ENCODE results near the gene RBM20. TPM values are rescaled to one million over a fixed set of nuclear protein-coding genes. Genes with fewer than 3 reads are reported as not detected.

The RBM20 gene
- total and polyA plus RNA-seq, 2 experiments from 2014 or later, result 0.05 to 0.17 TPM

DNA sequence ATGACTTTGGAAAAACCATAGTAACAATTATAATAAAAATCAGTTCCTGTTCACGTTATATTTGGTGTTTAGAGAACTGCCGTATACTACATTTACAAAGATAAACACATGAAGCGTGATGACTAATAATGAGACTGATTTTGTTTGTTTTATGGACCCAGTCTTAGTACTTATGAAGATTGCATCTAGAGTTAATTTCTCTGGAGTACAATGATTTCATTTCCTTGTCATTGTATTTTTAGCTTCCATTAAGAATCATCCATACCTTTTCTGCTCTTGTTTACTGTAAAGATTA, 2.9 kb downstream of the RBM20 start (continued):
- TF ChIP-seq, protein P1, sequence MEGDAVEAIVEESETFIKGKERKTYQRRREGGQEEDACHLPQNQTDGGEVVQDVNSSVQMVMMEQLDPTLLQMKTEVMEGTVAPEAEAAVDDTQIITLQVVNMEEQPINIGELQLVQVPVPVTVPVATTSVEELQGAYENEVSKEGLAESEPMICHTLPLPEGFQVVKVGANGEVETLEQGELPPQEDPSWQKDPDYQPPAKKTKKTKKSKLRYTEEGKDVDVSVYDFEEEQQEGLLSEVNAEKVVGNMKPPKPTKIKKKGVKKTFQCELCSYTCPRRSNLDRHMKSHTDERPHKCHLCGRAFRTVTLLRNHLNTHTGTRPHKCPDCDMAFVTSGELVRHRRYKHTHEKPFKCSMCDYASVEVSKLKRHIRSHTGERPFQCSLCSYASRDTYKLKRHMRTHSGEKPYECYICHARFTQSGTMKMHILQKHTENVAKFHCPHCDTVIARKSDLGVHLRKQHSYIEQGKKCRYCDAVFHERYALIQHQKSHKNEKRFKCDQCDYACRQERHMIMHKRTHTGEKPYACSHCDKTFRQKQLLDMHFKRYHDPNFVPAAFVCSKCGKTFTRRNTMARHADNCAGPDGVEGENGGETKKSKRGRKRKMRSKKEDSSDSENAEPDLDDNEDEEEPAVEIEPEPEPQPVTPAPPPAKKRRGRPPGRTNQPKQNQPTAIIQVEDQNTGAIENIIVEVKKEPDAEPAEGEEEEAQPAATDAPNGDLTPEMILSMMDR (conservative IDR thresholded peaks at IDR 0.05; ENCODE audit: low read depth in 2 of 2), result no peak
- TF ChIP-seq, protein P2, sequence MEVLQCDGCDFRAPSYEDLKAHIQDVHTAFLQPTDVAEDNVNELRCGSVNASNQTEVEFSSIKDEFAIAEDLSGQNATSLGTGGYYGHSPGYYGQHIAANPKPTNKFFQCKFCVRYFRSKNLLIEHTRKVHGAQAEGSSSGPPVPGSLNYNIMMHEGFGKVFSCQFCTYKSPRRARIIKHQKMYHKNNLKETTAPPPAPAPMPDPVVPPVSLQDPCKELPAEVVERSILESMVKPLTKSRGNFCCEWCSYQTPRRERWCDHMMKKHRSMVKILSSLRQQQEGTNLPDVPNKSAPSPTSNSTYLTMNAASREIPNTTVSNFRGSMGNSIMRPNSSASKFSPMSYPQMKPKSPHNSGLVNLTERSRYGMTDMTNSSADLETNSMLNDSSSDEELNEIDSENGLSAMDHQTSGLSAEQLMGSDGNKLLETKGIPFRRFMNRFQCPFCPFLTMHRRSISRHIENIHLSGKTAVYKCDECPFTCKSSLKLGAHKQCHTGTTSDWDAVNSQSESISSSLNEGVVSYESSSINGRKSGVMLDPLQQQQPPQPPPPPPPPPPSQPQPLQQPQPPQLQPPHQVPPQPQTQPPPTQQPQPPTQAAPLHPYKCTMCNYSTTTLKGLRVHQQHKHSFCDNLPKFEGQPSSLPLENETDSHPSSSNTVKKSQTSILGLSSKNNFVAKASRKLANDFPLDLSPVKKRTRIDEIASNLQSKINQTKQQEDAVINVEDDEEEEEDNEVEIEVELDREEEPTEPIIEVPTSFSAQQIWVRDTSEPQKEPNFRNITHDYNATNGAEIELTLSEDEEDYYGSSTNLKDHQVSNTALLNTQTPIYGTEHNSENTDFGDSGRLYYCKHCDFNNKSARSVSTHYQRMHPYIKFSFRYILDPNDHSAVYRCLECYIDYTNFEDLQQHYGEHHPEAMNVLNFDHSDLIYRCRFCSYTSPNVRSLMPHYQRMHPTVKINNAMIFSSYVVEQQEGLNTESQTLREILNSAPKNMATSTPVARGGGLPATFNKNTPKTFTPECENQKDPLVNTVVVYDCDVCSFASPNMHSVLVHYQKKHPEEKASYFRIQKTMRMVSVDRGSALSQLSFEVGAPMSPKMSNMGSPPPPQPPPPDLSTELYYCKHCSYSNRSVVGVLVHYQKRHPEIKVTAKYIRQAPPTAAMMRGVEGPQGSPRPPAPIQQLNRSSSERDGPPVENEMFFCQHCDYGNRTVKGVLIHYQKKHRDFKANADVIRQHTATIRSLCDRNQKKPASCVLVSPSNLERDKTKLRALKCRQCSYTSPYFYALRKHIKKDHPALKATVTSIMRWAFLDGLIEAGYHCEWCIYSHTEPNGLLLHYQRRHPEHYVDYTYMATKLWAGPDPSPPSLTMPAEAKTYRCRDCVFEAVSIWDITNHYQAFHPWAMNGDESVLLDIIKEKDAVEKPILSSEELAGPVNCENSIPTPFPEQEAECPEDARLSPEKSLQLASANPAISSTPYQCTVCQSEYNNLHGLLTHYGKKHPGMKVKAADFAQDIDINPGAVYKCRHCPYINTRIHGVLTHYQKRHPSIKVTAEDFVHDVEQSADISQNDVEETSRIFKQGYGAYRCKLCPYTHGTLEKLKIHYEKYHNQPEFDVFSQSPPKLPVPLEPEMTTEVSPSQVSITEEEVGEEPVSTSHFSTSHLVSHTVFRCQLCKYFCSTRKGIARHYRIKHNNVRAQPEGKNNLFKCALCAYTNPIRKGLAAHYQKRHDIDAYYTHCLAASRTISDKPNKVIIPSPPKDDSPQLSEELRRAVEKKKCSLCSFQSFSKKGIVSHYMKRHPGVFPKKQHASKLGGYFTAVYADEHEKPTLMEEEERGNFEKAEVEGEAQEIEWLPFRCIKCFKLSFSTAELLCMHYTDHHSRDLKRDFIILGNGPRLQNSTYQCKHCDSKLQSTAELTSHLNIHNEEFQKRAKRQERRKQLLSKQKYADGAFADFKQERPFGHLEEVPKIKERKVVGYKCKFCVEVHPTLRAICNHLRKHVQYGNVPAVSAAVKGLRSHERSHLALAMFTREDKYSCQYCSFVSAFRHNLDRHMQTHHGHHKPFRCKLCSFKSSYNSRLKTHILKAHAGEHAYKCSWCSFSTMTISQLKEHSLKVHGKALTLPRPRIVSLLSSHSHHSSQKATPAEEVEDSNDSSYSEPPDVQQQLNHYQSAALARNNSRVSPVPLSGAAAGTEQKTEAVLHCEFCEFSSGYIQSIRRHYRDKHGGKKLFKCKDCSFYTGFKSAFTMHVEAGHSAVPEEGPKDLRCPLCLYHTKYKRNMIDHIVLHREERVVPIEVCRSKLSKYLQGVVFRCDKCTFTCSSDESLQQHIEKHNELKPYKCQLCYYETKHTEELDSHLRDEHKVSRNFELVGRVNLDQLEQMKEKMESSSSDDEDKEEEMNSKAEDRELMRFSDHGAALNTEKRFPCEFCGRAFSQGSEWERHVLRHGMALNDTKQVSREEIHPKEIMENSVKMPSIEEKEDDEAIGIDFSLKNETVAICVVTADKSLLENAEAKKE (CRISPR knock-in tag; IDR thresholded peaks at IDR 0.05), result no peak

GRCh38 chr10:110648692-110649346, 4.7 kb downstream of the RBM20 start:
- H3K9me2 ChIP-seq (ENCODE audit: insufficient read depth), result no peaks in the 10 kb centered on the region
- no peak overlapping the region for H3K27ac ChIP-seq (ENCODE audit: low read depth)
- Mint-ChIP-seq H3K27me3 (ENCODE audit: insufficient read depth, low read depth, poor library complexity) (peaks cover 13% of the 10 kb centered on the region), H3K36me3 (ENCODE audit: low read depth) (no peaks in the 10 kb centered on the region; the same call in 2 of the 3 replicates), H3K4me1 (peaks cover 26% of the 10 kb centered on the region), H3K27ac (no peak overlapping the region), H3K4me3 (no peak overlapping the region), H3K9me3 (no peaks in the 10 kb centered on the region)
- no peaks in the 10 kb centered on the region for H4K20me1 ChIP-seq (replicated peaks; ENCODE audit: insufficient read depth)
- peaks cover 39% of the 10 kb centered on the region for H3K27me3 ChIP-seq (ENCODE audit: insufficient read depth)
- H3K36me3 ChIP-seq (ENCODE audit: insufficient read depth), result no peaks in the 10 kb centered on the region
- no peak for ATAC-seq
- H3K4me1 ChIP-seq (ENCODE audit: insufficient read depth), result peaks cover 14% of the 10 kb centered on the region
- H2AFZ ChIP-seq, result no peak overlapping the region
- DNase-seq (ENCODE audit: low spot score), result no peak
- no peak overlapping the region for H3K4me2 ChIP-seq
- no peaks in the 10 kb centered on the region for H3K79me2 ChIP-seq (replicated peaks; ENCODE audit: insufficient read depth)
- H3K4me3 ChIP-seq, result no peak overlapping the region
- no peaks in the 10 kb centered on the region for H3F3A ChIP-seq (replicated peaks; ENCODE audit: low read depth)
- TF ChIP-seq NANOG (IDR thresholded peaks at IDR 0.05; ENCODE audit: borderline replicate concordance) (no peak), ZNF331 (CRISPR knock-in tag; IDR thresholded peaks at IDR 0.05; ENCODE audit: low read depth) (no peak), POLR2AphosphoS5 (IDR thresholded peaks at IDR 0.05; ENCODE audit: low read depth) (no peak), ZNF114 (CRISPR knock-in tag; IDR thresholded peaks at IDR 0.05) (no peak), STAT1 (IDR thresholded peaks at IDR 0.05; ENCODE audit: unreplicated experiment) (no peak), JUNB (IDR thresholded peaks at IDR 0.05; ENCODE audit: unreplicated experiment) (no peak)
- TF ChIP-seq, protein P2 (CRISPR knock-in tag; IDR thresholded peaks at IDR 0.05), result no peak

Data from GM23338 (cell line).